ENCODE results near the gene RPS6KA2. TPM values are rescaled to one million over a fixed set of nuclear protein-coding genes. Genes with fewer than 3 reads are reported as not detected.

The RPS6KA2 gene
- total RNA-seq, 1 experiment from 2014 or later: 12.3 TPM

- Histone ChIP-seq H4K91ac (ENCODE audit: insufficient read length, low read depth, low read length) (no peak overlapping the region), H3K4ac (ENCODE audit: low read depth, low read length) (no peak overlapping the region), H4K20me1 (ENCODE audit: control insufficient read depth, insufficient read depth, insufficient read length) (no peaks in the 10 kb centered on the region), H3K27me3 (ENCODE audit: insufficient read depth, low read length) (no peaks in the 10 kb centered on the region), H4K5ac (ENCODE audit: insufficient read length, low read depth, low read length) (no peak overlapping the region), H2BK120ac (ENCODE audit: low read depth, low read length, poor library complexity, severe bottlenecking) (no peak overlapping the region), H3K27ac (ENCODE audit: insufficient read length, low read depth, low read length) (no peak overlapping the region), H3K23ac (ENCODE audit: insufficient read length, low read depth, low read length) (no peak overlapping the region), H3T11ph (ENCODE audit: low read length) (no peak overlapping the region), H3K56ac (ENCODE audit: insufficient read length, low read depth, low read length) (no peak overlapping the region), H3K23me2 (ENCODE audit: insufficient read length, low read depth, low read length, poor library complexity, severe bottlenecking) (no peaks in the 10 kb centered on the region), H3K4me2 (ENCODE audit: insufficient read depth, insufficient read length, low read length) (no peak overlapping the region), H3K79me1 (ENCODE audit: insufficient read depth, low read depth, low read length, poor library complexity, severe bottlenecking) (no peaks in the 10 kb centered on the region), H4K8ac (replicated peaks; ENCODE audit: insufficient read length, low read depth, low read length) (no peak overlapping the region), H2AFZ (ENCODE audit: low read length) (no peak overlapping the region), H2BK5ac (ENCODE audit: insufficient read length, low read length) (no peak overlapping the region), H2BK20ac (ENCODE audit: low read depth, low read length, poor library complexity, severe bottlenecking) (no peak overlapping the region), H2BK12ac (ENCODE audit: insufficient read length, low read depth, low read length) (no peak overlapping the region), H3K14ac (ENCODE audit: insufficient read depth, low read length) (no peak overlapping the region), H2AK5ac (ENCODE audit: insufficient read length, low read length) (no peak overlapping the region), H3K4me1 (ENCODE audit: insufficient read depth, low read length) (no peaks in the 10 kb centered on the region), H3K79me2 (ENCODE audit: insufficient read depth, low read length) (no peaks in the 10 kb centered on the region), H2BK15ac (ENCODE audit: low read depth, low read length) (no peak overlapping the region), H3K9ac (ENCODE audit: extremely low read depth, insufficient read length, low read length) (no peak overlapping the region), H3K9me3 (ENCODE audit: control insufficient read depth, low read depth, low read length) (no peaks in the 10 kb centered on the region), H3K18ac (ENCODE audit: insufficient read length, low read depth, low read length) (no peak overlapping the region)
- no peaks in the 10 kb centered on the region for H3K9me3 Mint-ChIP-seq
- H3K4me1 Mint-ChIP-seq: 0 out of 4 replicates have a peak, but pooled peaks cover 0 to 8% of the 10 kb centered on the region in 2 experiments
- no peak for TF ChIP-seq CTCF (conservative IDR thresholded peaks at IDR 0.05)
- H3K27me3 Mint-ChIP-seq (ENCODE audit: low read depth): no peaks in the 10 kb centered on the region
- H3K4me3 Mint-ChIP-seq: no peak overlapping the region
- no peak for DNase-seq
- WGBS (ENCODE audit: extremely low coverage, insufficient read length, low lambda C conversion rate): no CpG with 5 or more reads among the region's 28 CpGs
- H3K27ac Mint-ChIP-seq: no peak overlapping the region
- H3K36me3 Mint-ChIP-seq (ENCODE audit: insufficient read depth in 1 of 3, low read depth in 3 of 3): peaks cover 6 to 17% (median 9%) of the 10 kb centered on the region in 3 experiments
Measured at GRCh38 chr6:166505133-166505905, 121.7 kb downstream of the RPS6KA2 start.
